Activated naive CD8-positive, alpha-beta T cell treated with anti-CD3 and anti-CD28 coated beads for 36 hours (primary cell): ENCODE measurements around the gene SEMA5B. TPM values are rescaled to one million over a fixed set of nuclear protein-coding genes. Genes with fewer than 3 reads are reported as not detected.

Source experiments
- DNase-seq: peaks from one replicate; pipeline ENCODE4 v3.0.0; 2021
- H3K27ac Mint-ChIP-seq: one replicate; pipeline ENCODE4 v1.8.0; 2022; ENCODE audit warnings: mild to moderate bottlenecking, moderate library complexity, mixed read lengths
- H3K27me3 Mint-ChIP-seq: one replicate; pipeline ENCODE4 v1.8.0; 2022; ENCODE audit warnings: mild to moderate bottlenecking, mixed read lengths
- H3K36me3 Mint-ChIP-seq: one replicate; pipeline ENCODE4 v1.8.0; 2021; ENCODE audit warnings: mild to moderate bottlenecking, mixed read lengths
- H3K4me1 Mint-ChIP-seq: one replicate; pipeline ENCODE4 v1.8.0; 2021; ENCODE audit warnings: mixed read lengths
- H3K4me3 Mint-ChIP-seq: one replicate; pipeline ENCODE4 v1.8.0; 2022; ENCODE audit warnings: mild to moderate bottlenecking, moderate library complexity, mixed read lengths
- H3K9me3 Mint-ChIP-seq: one replicate; pipeline ENCODE4 v1.8.0; 2022; ENCODE audit warnings: mixed read lengths
- total RNA-seq, 2 experiments: library from RNA; stranded (reverse); gene quantifications; one replicate each; pipeline ENCODE4 v1.2.3, GENCODE V29; 2021

The SEMA5B gene
- total RNA-seq, 2 experiments from 2014 or later, result not detected

- Mint-ChIP-seq H3K4me1 (no peaks in the 10 kb centered on the region), H3K9me3 (no peaks in the 10 kb centered on the region), H3K4me3 (no peak overlapping the region), H3K27ac (no peak overlapping the region), H3K27me3 (no peaks in the 10 kb centered on the region), H3K36me3 (no peaks in the 10 kb centered on the region)
- no peak for DNase-seq
Measured at GRCh38 chr3:122930063-122930997, 97.2 kb downstream of the SEMA5B start.

DNA sequence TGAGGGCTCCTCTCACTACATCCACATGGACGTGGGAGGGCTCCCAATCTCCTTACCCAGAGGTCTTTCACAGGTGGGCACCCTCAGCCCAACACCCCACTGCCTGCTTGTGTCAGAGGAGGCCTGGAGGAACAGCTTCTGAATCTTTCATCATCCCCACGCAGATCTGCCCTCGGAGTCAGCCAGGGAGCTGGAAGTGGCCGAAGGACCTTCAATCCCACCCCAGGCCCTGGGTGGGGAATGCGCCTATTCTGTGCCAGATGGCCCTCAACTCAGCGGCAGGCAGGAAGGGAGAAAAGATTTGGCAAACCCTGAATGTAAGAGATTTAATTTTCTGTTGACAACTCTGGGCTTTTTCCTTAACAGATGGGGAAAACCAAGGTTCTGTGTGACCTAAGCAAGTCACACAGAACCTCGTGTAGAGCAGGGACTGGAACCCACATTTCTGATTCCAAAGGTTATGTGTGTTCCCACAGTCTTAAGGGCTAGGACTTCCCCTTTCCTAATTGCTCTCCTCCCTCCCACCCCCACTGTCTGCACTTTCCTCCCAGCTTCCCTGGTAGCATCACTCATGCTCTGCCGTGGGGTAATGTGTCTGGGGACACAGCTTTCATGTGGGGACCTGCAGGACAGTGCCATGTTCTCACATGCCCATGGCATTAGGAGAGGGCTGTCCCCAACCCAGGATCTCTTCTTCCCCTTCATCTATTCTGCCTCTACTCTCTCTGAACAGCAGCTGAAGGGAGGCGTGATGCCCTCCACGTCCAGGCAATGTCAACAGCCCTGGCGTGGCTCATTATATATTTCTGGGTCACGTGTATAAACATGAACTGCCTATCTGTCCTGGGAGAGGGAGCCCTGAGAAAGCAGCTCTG, 98.1 kb downstream of the SEMA5B start:
- no peak for DNase-seq
- H3K4me1 Mint-ChIP-seq, result no peaks in the 10 kb centered on the region
- no peak overlapping the region for H3K4me3 Mint-ChIP-seq
- no peaks in the 10 kb centered on the region for H3K27me3 Mint-ChIP-seq
- no peak overlapping the region for H3K27ac Mint-ChIP-seq
- no peaks in the 10 kb centered on the region for H3K9me3 Mint-ChIP-seq
- H3K36me3 Mint-ChIP-seq, result no peaks in the 10 kb centered on the region

GRCh38 chr3:122928396-122929187, 99.0 kb downstream of the SEMA5B start:
- Mint-ChIP-seq H3K9me3 (no peaks in the 10 kb centered on the region), H3K4me1 (no peaks in the 10 kb centered on the region), H3K36me3 (no peaks in the 10 kb centered on the region), H3K27me3 (no peaks in the 10 kb centered on the region), H3K27ac (no peak overlapping the region), H3K4me3 (no peak overlapping the region)
- DNase-seq, result no peak

DNA sequence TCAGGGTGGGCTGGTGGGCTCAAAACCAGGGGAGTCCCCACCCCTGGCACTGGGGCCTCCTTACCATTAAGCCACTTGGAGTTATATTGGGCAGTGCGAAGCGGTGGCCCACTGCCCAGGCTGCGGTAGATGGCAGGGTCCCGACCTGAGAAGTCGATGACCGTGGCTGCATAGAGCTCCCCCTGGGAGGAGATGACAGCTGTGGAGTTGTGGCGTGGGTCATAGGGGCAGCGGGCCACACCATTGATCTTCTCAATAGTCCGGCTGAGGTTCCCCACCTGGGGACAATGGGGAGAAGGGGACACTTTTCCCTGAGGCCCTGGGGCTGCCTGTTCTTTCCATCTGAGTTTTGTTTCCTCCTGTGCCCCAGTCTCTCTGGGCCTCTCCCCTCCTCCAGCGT, 99.8 kb downstream of the SEMA5B start:
- Mint-ChIP-seq H3K36me3 (no peaks in the 10 kb centered on the region), H3K9me3 (no peaks in the 10 kb centered on the region), H3K4me3 (no peak overlapping the region), H3K4me1 (no peaks in the 10 kb centered on the region), H3K27ac (no peak overlapping the region), H3K27me3 (no peaks in the 10 kb centered on the region)
- DNase-seq, result no peak

GRCh38 chr3:122926811-122927210, 100.8 kb downstream of the SEMA5B start:
- Mint-ChIP-seq H3K27ac (no peak overlapping the region), H3K4me1 (no peaks in the 10 kb centered on the region), H3K4me3 (no peak overlapping the region), H3K27me3 (no peaks in the 10 kb centered on the region), H3K9me3 (no peaks in the 10 kb centered on the region), H3K36me3 (no peaks in the 10 kb centered on the region)
- DNase-seq, result no peak

DNA sequence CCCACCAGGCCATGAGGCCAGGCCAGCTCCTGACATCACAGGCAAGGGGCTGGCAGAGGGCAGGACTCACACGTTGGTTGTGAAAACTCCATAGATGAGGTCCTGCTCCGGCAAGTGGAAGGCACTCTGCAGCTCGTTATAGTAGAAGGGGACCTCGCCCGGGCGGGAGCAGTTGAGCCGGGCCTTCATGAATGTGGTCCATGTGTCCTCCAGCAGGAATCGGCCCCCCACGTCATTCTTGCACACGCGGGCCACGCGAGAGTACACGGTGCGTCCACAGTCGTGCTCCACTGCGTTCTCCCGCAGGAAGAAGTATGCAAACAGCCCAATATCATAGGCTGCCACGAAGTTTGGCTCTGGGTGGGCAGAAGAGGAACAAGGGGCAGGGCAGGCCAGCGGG, 101.2 kb downstream of the SEMA5B start:
- Mint-ChIP-seq H3K9me3 (no peaks in the 10 kb centered on the region), H3K4me3 (no peak overlapping the region), H3K27ac (no peak overlapping the region), H3K27me3 (peaks cover 4% of the 10 kb centered on the region), H3K4me1 (no peaks in the 10 kb centered on the region), H3K36me3 (no peaks in the 10 kb centered on the region)
- no peak for DNase-seq

DNA sequence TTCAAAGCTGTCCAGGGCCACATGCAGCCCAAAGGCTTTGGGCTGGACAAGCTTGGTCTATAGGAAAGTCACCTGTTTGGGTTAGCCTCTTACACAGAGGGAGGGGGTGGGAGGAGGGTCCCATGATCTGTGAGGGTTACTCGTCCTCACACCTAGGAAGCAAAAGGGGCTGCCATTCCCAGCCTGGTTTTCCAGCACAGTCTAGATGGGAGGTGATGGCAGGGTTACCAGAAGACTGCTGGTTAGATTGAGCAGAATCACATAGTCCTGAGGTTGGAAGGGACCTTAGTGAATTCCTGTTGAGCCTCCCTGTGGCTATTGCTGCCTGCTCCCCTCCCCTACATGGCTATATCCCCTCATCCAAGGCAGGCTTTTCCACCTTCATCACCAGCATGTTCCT, 101.8 kb downstream of the SEMA5B start:
- Mint-ChIP-seq H3K4me1 (no peaks in the 10 kb centered on the region), H3K4me3 (no peak overlapping the region), H3K9me3 (no peaks in the 10 kb centered on the region), H3K27me3 (peaks cover 10% of the 10 kb centered on the region), H3K36me3 (no peaks in the 10 kb centered on the region), H3K27ac (no peak overlapping the region)
- DNase-seq, result no peak

DNA sequence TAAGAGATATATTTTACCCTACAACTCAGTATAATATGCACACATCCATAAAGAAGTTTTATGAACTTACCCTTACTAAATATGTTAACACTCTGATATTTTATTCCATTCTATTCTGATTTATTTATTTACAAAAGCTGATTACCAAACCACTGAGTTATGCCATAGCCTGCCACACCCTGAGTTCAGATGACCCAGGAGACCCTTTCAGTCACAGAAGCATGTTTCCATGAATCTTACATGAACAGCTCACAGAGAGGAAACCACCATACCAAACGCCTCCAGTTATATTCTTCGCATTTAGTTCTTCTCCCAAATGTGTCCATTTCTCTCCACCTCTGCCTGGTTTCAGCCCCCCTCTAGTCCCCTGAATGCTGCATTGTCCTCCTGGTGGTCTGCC, 103.5 kb downstream of the SEMA5B start:
- H3K9me3 Mint-ChIP-seq, result no peaks in the 10 kb centered on the region
- no peaks in the 10 kb centered on the region for H3K36me3 Mint-ChIP-seq
- no peak overlapping the region for H3K4me3 Mint-ChIP-seq
- H3K27me3 Mint-ChIP-seq, result peaks cover 22% of the 10 kb centered on the region
- no peaks in the 10 kb centered on the region for H3K4me1 Mint-ChIP-seq
- H3K27ac Mint-ChIP-seq, result no peak overlapping the region
- DNase-seq, result no peak

DNA sequence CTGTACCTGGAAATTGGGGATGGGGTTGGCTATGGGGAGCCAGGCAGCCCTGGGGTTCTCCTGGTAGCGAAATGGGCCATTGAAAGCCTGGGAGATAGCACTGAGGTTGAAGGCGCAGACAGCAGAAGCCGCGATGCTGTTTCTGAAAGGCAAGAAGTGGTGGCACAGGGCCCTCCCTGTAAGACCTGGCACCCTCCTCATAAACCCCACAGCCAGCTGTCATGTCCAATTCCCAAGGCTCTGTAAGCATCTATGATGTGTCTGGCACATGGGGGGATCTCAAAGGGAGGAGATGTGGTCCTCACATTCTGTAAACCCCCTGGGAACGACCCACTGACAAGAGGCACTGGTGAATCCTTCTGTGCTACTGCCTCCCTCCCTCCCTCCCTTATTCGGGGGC, 104.0 kb downstream of the SEMA5B start:
- Mint-ChIP-seq H3K9me3 (no peaks in the 10 kb centered on the region), H3K27me3 (peaks cover 22% of the 10 kb centered on the region), H3K4me1 (no peaks in the 10 kb centered on the region), H3K27ac (no peak overlapping the region), H3K4me3 (no peak overlapping the region), H3K36me3 (no peaks in the 10 kb centered on the region)
- no peak for DNase-seq

- H3K27ac Mint-ChIP-seq, result no peak overlapping the region
- no peaks in the 10 kb centered on the region for H3K36me3 Mint-ChIP-seq
- no peak overlapping the region for H3K4me3 Mint-ChIP-seq
- H3K4me1 Mint-ChIP-seq, result no peaks in the 10 kb centered on the region
- H3K9me3 Mint-ChIP-seq, result no peaks in the 10 kb centered on the region
- H3K27me3 Mint-ChIP-seq, result peaks cover 23% of the 10 kb centered on the region
- peak; percentile 62 for DNase-seq
Measured at GRCh38 chr3:122921791-122922651, 105.5 kb downstream of the SEMA5B start.

GRCh38 chr3:122920986-122921385, 106.6 kb downstream of the SEMA5B start:
- Mint-ChIP-seq H3K27ac (no peak overlapping the region), H3K27me3 (peaks cover 31% of the 10 kb centered on the region), H3K4me1 (peaks cover 4% of the 10 kb centered on the region), H3K9me3 (no peaks in the 10 kb centered on the region), H3K4me3 (no peak overlapping the region), H3K36me3 (no peaks in the 10 kb centered on the region)
- DNase-seq, result no peak

GRCh38 chr3:122919291-122919610, 108.3 kb downstream of the SEMA5B start:
- Mint-ChIP-seq H3K4me1 (peaks cover 4% of the 10 kb centered on the region), H3K4me3 (no peak overlapping the region), H3K27me3 (peaks cover 37% of the 10 kb centered on the region), H3K36me3 (no peaks in the 10 kb centered on the region), H3K27ac (no peak overlapping the region), H3K9me3 (no peaks in the 10 kb centered on the region)
- no peak for DNase-seq

- H3K27ac Mint-ChIP-seq, result no peak overlapping the region
- H3K4me1 Mint-ChIP-seq, result peaks cover 4% of the 10 kb centered on the region
- no peak for DNase-seq
- H3K4me3 Mint-ChIP-seq, result no peak overlapping the region
- peaks cover 42% of the 10 kb centered on the region for H3K27me3 Mint-ChIP-seq
- H3K36me3 Mint-ChIP-seq, result no peaks in the 10 kb centered on the region
- H3K9me3 Mint-ChIP-seq, result no peaks in the 10 kb centered on the region
Measured at GRCh38 chr3:122918576-122919290, 108.8 kb downstream of the SEMA5B start.

DNA sequence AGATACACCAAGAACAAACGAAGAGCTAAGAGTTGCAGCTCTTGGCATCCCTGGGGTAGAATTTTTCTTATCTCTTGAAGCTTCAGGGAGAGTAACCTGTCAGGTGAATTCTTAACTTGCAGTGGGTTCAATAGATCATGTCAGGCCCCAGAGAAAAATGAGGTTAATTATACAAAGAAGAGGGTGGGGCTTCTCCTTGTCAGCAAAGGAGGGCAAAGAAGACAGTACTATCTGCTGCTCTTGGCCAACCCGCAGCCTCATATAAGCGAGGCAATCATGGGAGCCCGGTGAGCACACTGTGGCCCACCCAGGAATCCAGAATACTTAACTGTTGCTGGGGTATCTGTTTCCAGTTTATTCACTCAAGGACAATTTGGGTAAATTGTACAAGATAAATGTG, 110.2 kb downstream of the SEMA5B start:
- H3K9me3 Mint-ChIP-seq, result no peaks in the 10 kb centered on the region
- H3K27me3 Mint-ChIP-seq, result peaks cover 50% of the 10 kb centered on the region
- peaks cover 5% of the 10 kb centered on the region for H3K4me1 Mint-ChIP-seq
- no peak overlapping the region for H3K27ac Mint-ChIP-seq
- no peaks in the 10 kb centered on the region for H3K36me3 Mint-ChIP-seq
- no peak overlapping the region for H3K4me3 Mint-ChIP-seq
- no peak for DNase-seq
